HG03039 (cell line): ENCODE results near the gene LYZL2.
A peak's percentile ranks its signal among the peaks of the same experiment; 100 is the strongest.
"Not testable (repeated sequence)": the region's sequence is repeated elsewhere in the genome, so short reads cannot be mapped to it uniquely, and the experiment has no call there.

Experiments
- ATAC-seq: cut with Tn5 transposase; IDR thresholded peaks from one replicate; pipeline ENCODE4 v1.9.1; 2021; ENCODE audit warnings: mild to moderate bottlenecking, moderate library complexity; ENCODE audit not compliant: unreplicated experiment

LYZL2 gene

GRCh38 chr10:30596013-30596412 lies 33.5 kb downstream of the LYZL2 start:
- ATAC-seq, result no peak

GRCh38 chr10:30594077-30594476 lies 35.5 kb downstream of the LYZL2 start:
- ATAC-seq, result no peak

- ATAC-seq, result not testable (repeated sequence)
Measured at GRCh38 chr10:30592770-30593169, 36.8 kb downstream of the LYZL2 start.

- ATAC-seq, result no peak
Measured at GRCh38 chr10:30591249-30591670, 38.3 kb downstream of the LYZL2 start.

- no peak for ATAC-seq
Measured at GRCh38 chr10:30589441-30589840, 40.1 kb downstream of the LYZL2 start.

GRCh38 chr10:30587522-30588031 lies 42.0 kb downstream of the LYZL2 start:
- ATAC-seq, result peak; percentile 68

GRCh38 chr10:30586828-30587227 lies 42.7 kb downstream of the LYZL2 start:
- ATAC-seq, result no peak

GRCh38 chr10:30583778-30584415 lies 45.7 kb downstream of the LYZL2 start:
- ATAC-seq, result no peak

- ATAC-seq, result no peak
Measured at GRCh38 chr10:30581779-30582380, 47.7 kb downstream of the LYZL2 start.

- no peak for ATAC-seq
Measured at GRCh38 chr10:30580676-30581075, 48.9 kb downstream of the LYZL2 start.

- no peak for ATAC-seq
Measured at GRCh38 chr10:30580241-30580640, 49.3 kb downstream of the LYZL2 start.

- no peak for ATAC-seq
Measured at GRCh38 chr10:30579574-30579973, 50.0 kb downstream of the LYZL2 start.

- ATAC-seq, result no peak
Measured at GRCh38 chr10:30577048-30577447, 52.5 kb downstream of the LYZL2 start.

GRCh38 chr10:30576641-30577040 lies 52.9 kb downstream of the LYZL2 start:
- no peak for ATAC-seq

GRCh38 chr10:30574432-30574796 lies 55.1 kb downstream of the LYZL2 start:
- ATAC-seq, result no peak

GRCh38 chr10:30573721-30574431 lies 55.7 kb downstream of the LYZL2 start:
- ATAC-seq, result no peak

- ATAC-seq, result no peak
Measured at GRCh38 chr10:30565449-30565848, 64.1 kb downstream of the LYZL2 start.

- ATAC-seq, result no peak
Measured at GRCh38 chr10:30562787-30563186, 66.8 kb downstream of the LYZL2 start.
